DOHH2 (cell line): ENCODE results near the gene MAJIN.

Experiments used
- H3F3A ChIP-seq: fragments of 200-600 bp; sonication (generic), shearing (Covaris generic); 2 replicates; pipeline ENCODE4 v1.6.0; 2016; ENCODE audit warnings: antibody characterized with exemption, mild to moderate bottlenecking; ENCODE audit not compliant: control insufficient read depth, insufficient read depth
- H3K27ac ChIP-seq: fragments of 200-600 bp; sonication (generic); 2 replicates; pipeline ENCODE4 v1.5.1; 2014; ENCODE audit warnings: low read depth, mild to moderate bottlenecking, low read length, moderate library complexity
- H3K27me3 ChIP-seq: fragments of 200-600 bp; sonication (generic); 2 replicates; pipeline ENCODE4 v1.6.1; 2014; ENCODE audit warnings: mild to moderate bottlenecking, low read length, mixed read lengths; ENCODE audit not compliant: control insufficient read depth
- H3K36me3 ChIP-seq: fragments of 200-600 bp; sonication (generic); 2 replicates; pipeline ENCODE4 v1.6.1; 2014; ENCODE audit warnings: mild to moderate bottlenecking, low read length, moderate library complexity, mixed read lengths; ENCODE audit not compliant: control insufficient read depth
- H3K4me1 ChIP-seq: fragments of 200-600 bp; sonication (generic); 2 replicates; pipeline ENCODE4 v1.6.1; 2014; ENCODE audit warnings: mild to moderate bottlenecking, low read length, mixed read lengths; ENCODE audit not compliant: control insufficient read depth
- H3K4me2 ChIP-seq: fragments of 200-600 bp; sonication (generic); 2 replicates; pipeline ENCODE4 v1.6.0; 2014; ENCODE audit warnings: mild to moderate bottlenecking, low read length, moderate library complexity
- H3K4me3 ChIP-seq: fragments of 200-600 bp; sonication (generic); 2 replicates; pipeline ENCODE4 v1.5.1; 2014; ENCODE audit warnings: mild to moderate bottlenecking, low read length, mixed read lengths
- H3K79me2 ChIP-seq: fragments of 200-600 bp; sonication (generic); 2 replicates; pipeline ENCODE4 v1.6.1; 2014; ENCODE audit warnings: mild to moderate bottlenecking, low read length, mixed read lengths; ENCODE audit not compliant: control insufficient read depth
- H3K9me2 ChIP-seq: fragments of 200-600 bp; sonication (generic); replicated peaks from 2 replicates; pipeline ENCODE4 v1.6.1; 2014; ENCODE audit warnings: mild to moderate bottlenecking, low read length, mixed read lengths; ENCODE audit not compliant: control insufficient read depth
- H3K9me3 ChIP-seq: fragments of 200-600 bp; sonication (generic); 2 replicates; pipeline ENCODE4 v1.6.1; 2014; ENCODE audit warnings: antibody characterized with exemption, low read length, mixed read lengths; ENCODE audit not compliant: control insufficient read depth, insufficient read depth
- H4K20me1 ChIP-seq: fragments of 200-600 bp; sonication (generic); 2 replicates; pipeline ENCODE4 v1.6.0; 2014; ENCODE audit warnings: low read depth, mild to moderate bottlenecking, antibody characterized with exemption, low read length, moderate library complexity; ENCODE audit not compliant: control insufficient read depth, insufficient read depth
- EZH2phosphoT487 ChIP-seq: fragments of 200-600 bp; sonication (generic); IDR thresholded peaks from 2 replicates; pipeline ENCODE4 v1.6.1; 2017; ENCODE audit warnings: borderline replicate concordance, mild to moderate bottlenecking, antibody characterized with exemption, low read length, moderate library complexity, mixed read lengths
- TF ChIP-seq, protein P1 (sequence below): fragments of 200-600 bp; sonication (generic); IDR thresholded peaks from one replicate; pipeline ENCODE4 v1.5.1; 2014; ENCODE audit warnings: antibody characterized with exemption, mild to moderate bottlenecking, low read depth, low read length; ENCODE audit not compliant: poor library complexity, severe bottlenecking

MAJIN gene

DNA sequence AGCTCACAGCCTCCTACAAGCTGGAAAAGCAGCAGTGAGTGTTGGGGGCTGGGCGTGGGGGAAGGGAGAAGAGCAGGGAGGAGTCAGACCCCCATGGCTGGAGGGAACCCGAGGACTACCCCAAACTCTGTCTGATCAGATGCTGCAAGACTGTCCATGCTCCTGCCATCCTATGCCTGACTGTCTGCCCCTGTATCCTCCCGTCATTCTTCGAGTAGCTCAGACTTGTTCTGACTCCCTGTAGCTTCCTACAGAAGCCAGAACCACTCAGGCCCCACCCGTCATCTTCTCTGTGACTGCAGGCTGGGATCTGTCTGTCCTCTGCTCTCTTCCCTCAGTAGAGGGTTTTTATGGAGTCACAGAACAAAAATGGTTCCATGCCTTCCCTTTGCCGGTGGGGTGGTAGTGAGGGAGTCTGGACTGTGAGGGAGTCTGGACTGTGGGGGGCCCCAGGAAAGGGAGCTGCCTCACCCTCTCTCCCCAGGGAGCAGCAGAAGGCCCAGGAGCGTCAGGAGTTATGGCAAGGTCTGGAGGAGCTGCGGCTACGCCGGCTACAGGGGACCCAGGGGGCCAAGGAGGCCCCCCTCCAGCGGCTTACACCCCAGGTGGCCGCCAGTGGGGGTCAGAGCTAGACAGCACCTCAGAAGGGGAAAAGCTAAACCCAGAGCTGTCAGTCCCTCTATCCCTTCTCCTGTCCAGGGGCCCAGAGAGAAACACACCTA is 38.5 kb downstream of the MAJIN start:
- no peaks in the 10 kb centered on the region for H3K36me3 ChIP-seq
- TF ChIP-seq EZH2phosphoT487, result no peak
- TF ChIP-seq, protein P1, sequence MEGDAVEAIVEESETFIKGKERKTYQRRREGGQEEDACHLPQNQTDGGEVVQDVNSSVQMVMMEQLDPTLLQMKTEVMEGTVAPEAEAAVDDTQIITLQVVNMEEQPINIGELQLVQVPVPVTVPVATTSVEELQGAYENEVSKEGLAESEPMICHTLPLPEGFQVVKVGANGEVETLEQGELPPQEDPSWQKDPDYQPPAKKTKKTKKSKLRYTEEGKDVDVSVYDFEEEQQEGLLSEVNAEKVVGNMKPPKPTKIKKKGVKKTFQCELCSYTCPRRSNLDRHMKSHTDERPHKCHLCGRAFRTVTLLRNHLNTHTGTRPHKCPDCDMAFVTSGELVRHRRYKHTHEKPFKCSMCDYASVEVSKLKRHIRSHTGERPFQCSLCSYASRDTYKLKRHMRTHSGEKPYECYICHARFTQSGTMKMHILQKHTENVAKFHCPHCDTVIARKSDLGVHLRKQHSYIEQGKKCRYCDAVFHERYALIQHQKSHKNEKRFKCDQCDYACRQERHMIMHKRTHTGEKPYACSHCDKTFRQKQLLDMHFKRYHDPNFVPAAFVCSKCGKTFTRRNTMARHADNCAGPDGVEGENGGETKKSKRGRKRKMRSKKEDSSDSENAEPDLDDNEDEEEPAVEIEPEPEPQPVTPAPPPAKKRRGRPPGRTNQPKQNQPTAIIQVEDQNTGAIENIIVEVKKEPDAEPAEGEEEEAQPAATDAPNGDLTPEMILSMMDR, result no peak

GRCh38 chr11:64932324-64932723 is 39.6 kb downstream of the MAJIN start:
- Histone ChIP-seq H3K4me1 (no peaks in the 10 kb centered on the region), H3K9me2 (no peaks in the 10 kb centered on the region), H3K4me2 (no peak overlapping the region), H3K27me3 (no peaks in the 10 kb centered on the region), H3K27ac (no peak overlapping the region), H3K9me3 (no peaks in the 10 kb centered on the region), H4K20me1 (no peaks in the 10 kb centered on the region), H3F3A (no peaks in the 10 kb centered on the region), H3K36me3 (no peaks in the 10 kb centered on the region), H3K4me3 (no peak overlapping the region), H3K79me2 (no peaks in the 10 kb centered on the region)
- TF ChIP-seq EZH2phosphoT487, result no peak
- TF ChIP-seq, protein P1, result no peak

More for the DNA sequence above, 38.5 kb downstream of the MAJIN start:
- Histone ChIP-seq H3K4me3 (no peak overlapping the region), H3K27ac (no peak overlapping the region), H3K9me2 (no peaks in the 10 kb centered on the region), H4K20me1 (no peaks in the 10 kb centered on the region), H3K4me2 (no peak overlapping the region), H3K9me3 (no peaks in the 10 kb centered on the region), H3F3A (no peaks in the 10 kb centered on the region), H3K79me2 (no peaks in the 10 kb centered on the region), H3K27me3 (no peaks in the 10 kb centered on the region), H3K4me1 (no peaks in the 10 kb centered on the region)

GRCh38 chr11:64931290-64931689 is 40.6 kb downstream of the MAJIN start:
- no peaks in the 10 kb centered on the region for H3K9me2 ChIP-seq
- H3K27ac ChIP-seq, result no peak overlapping the region
- H3K79me2 ChIP-seq, result no peaks in the 10 kb centered on the region
- no peak overlapping the region for H3K4me3 ChIP-seq
- no peaks in the 10 kb centered on the region for H3K4me1 ChIP-seq
- TF ChIP-seq, protein P1, result no peak
- no peak for TF ChIP-seq EZH2phosphoT487
- H3K4me2 ChIP-seq, result no peak overlapping the region
- H4K20me1 ChIP-seq, result no peaks in the 10 kb centered on the region
- H3F3A ChIP-seq, result no peaks in the 10 kb centered on the region
- H3K9me3 ChIP-seq, result no peaks in the 10 kb centered on the region
- no peaks in the 10 kb centered on the region for H3K27me3 ChIP-seq
- no peaks in the 10 kb centered on the region for H3K36me3 ChIP-seq
